A549 (cell line): ENCODE measurements around the gene CYB561D2. TPM values are rescaled to one million over a fixed set of nuclear protein-coding genes. Genes with fewer than 3 reads are reported as not detected.

Source experiments
- ATAC-seq, 2 experiments: fragments of 200-7000 bp in 1 of 2; fragments of >200 bp in 1 of 2; cut with Nextera tagmentation in 1 of 2; cut with Tn5 transposase in 1 of 2; 3 replicates each; pipeline versions ENCODE4 v1.8.0 to v1.9.1; 2018 to 2020; ENCODE audit warnings: mild to moderate bottlenecking in 1 of 2, moderate library complexity in 1 of 2
- CTCF ChIA-PET: fragments of 300-600 bp; sonication (Branson Sonifier 250); formaldehyde crosslinking; extraction: SDS; loops from one replicate; lab custom pipeline; 2021; ENCODE audit warnings: antibody characterized with exemption, inconsistent platforms; lab: Yijun Ruan, JAX
- POLR2A ChIA-PET: fragments of 350-600 bp; formaldehyde crosslinking; extraction: SDS; loops from one replicate; lab custom pipeline; 2021; ENCODE audit warnings: antibody characterized with exemption, inconsistent platforms; lab: Yijun Ruan, JAX
- DNase-seq, 2 experiments: peaks; one replicate each; pipeline versions ENCODE4 v3.0.0 to v3.0.0-alpha.2; 2011 to 2016; ENCODE audit warnings: low read depth in 1 of 2, low spot score in 1 of 2
- FAIRE-seq: peaks from 2 replicates; lab custom pipeline; 2011; peaks lifted over from hg19 to GRCh38; lab: Jason Lieb, UNC
- H3K27ac ChIP-seq, 2 experiments: fragments of >200 bp; sonication (Bioruptor Twin); formaldehyde crosslinking; 3 replicates each; pipeline ENCODE4 v1.5.1; 2016 to 2017
- H3K4me1 ChIP-seq: fragments of >200 bp; sonication (Bioruptor Twin); formaldehyde crosslinking; 3 replicates; pipeline ENCODE4 v1.6.1; 2016
- H3K4me2 ChIP-seq: fragments of >200 bp; sonication (Bioruptor Twin); formaldehyde crosslinking; 3 replicates; pipeline ENCODE4 v1.6.1; 2016
- H3K4me3 ChIP-seq: fragments of >200 bp; sonication (Bioruptor Twin); formaldehyde crosslinking; 3 replicates; pipeline ENCODE4 v1.5.1; 2016
- H3K9me3 ChIP-seq: fragments of >200 bp; sonication (Bioruptor Twin); formaldehyde crosslinking; 3 replicates; pipeline ENCODE4 v1.6.1; 2016
- BHLHE40 ChIP-seq: IDR thresholded peaks from 2 replicates; pipeline ENCODE4 v1.6.1; 2012; ENCODE audit warnings: low read depth, low read length, inconsistent platforms
- CEBPB ChIP-seq, 2 experiments: fragments of >200 bp in 1 of 2; sonication (Bioruptor Twin) in 1 of 2; formaldehyde crosslinking in 1 of 2; IDR thresholded peaks; 2 replicates each; pipeline ENCODE4 v1.6.1; 2012 to 2016
- CHD4 ChIP-seq: fragments of 200-600 bp; sonication (generic); IDR thresholded peaks from 2 replicates; pipeline ENCODE4 v1.6.1; 2016; ENCODE audit warnings: antibody characterized with exemption, mild to moderate bottlenecking, borderline replicate concordance
- EHMT2 ChIP-seq: fragments of 200-600 bp; sonication (generic); IDR thresholded peaks from 2 replicates; pipeline ENCODE4 v1.6.1; 2016; ENCODE audit warnings: antibody characterized with exemption, low read depth, mild to moderate bottlenecking, moderate library complexity
- ESRRA ChIP-seq: fragments of 150-350 bp; IDR thresholded peaks from 2 replicates; pipeline ENCODE4 v1.6.1; 2014; ENCODE audit warnings: mild to moderate bottlenecking, low read length, borderline replicate concordance
- FOXS1 ChIP-seq: fragments of 250-450 bp; sonication (Bioruptor Pico); IDR thresholded peaks from 2 replicates; pipeline ENCODE4 v1.5.0; 2020; ENCODE audit warnings: mild to moderate bottlenecking, moderate library complexity
- GATA3 ChIP-seq: IDR thresholded peaks from 2 replicates; pipeline ENCODE4 v1.6.1; 2012; ENCODE audit warnings: borderline replicate concordance
- HOXA7 ChIP-seq: fragments of 250-450 bp; sonication (Bioruptor Pico); IDR thresholded peaks from 2 replicates; pipeline ENCODE4 v1.5.0; 2020; ENCODE audit warnings: mild to moderate bottlenecking, moderate library complexity
- JUN ChIP-seq, 2 experiments: fragments of >200 bp; sonication (Bioruptor Twin); formaldehyde crosslinking; IDR thresholded peaks; 2 replicates in 1 of 2; 3 replicates in 1 of 2; pipeline ENCODE4 v1.6.1; 2016 to 2017
- KDM1A ChIP-seq: fragments of 200-600 bp; sonication (generic); IDR thresholded peaks from 2 replicates; pipeline ENCODE4 v1.6.1; 2016; ENCODE audit warnings: low read depth, mild to moderate bottlenecking
- MAZ ChIP-seq: fragments of 150-350 bp; IDR thresholded peaks from 2 replicates; pipeline ENCODE4 v1.6.1; 2014; ENCODE audit warnings: antibody characterized with exemption, low read depth, low read length, borderline replicate concordance
- NPAS2 ChIP-seq: fragments of 250-450 bp; sonication (Bioruptor Pico); IDR thresholded peaks from 2 replicates; pipeline ENCODE4 v1.8.0; 2022; ENCODE audit warnings: mild to moderate bottlenecking, moderate library complexity, borderline replicate concordance
- PHF8 ChIP-seq: fragments of 200-600 bp; sonication (generic); IDR thresholded peaks from 2 replicates; pipeline ENCODE4 v1.6.1; 2016; ENCODE audit warnings: low read depth, mild to moderate bottlenecking, antibody characterized with exemption, moderate library complexity, borderline replicate concordance
- POLR2A ChIP-seq: IDR thresholded peaks from 2 replicates; pipeline ENCODE4 v1.6.1; 2012; ENCODE audit warnings: mild to moderate bottlenecking, low read length
- RNF2 ChIP-seq: fragments of 200-600 bp; sonication (generic); IDR thresholded peaks from 2 replicates; pipeline ENCODE4 v1.6.1; 2016; ENCODE audit warnings: low read depth, mild to moderate bottlenecking, antibody characterized with exemption, moderate library complexity, borderline replicate concordance
- SMC3 ChIP-seq: fragments of >200 bp; sonication (Bioruptor Twin); formaldehyde crosslinking; IDR thresholded peaks from 3 replicates; pipeline ENCODE4 v1.6.1; 2018; ENCODE audit warnings: inconsistent platforms
- ZNF302 ChIP-seq: fragments of 250-450 bp; sonication (Bioruptor Pico); IDR thresholded peaks from 2 replicates; pipeline ENCODE4 v1.9.0; 2021; ENCODE audit warnings: inconsistent platforms, mild to moderate bottlenecking, moderate library complexity
- WGBS: methylation state at CpG from one replicate; pipeline ENCODE4 v1.1.6; 2017; ENCODE audit errors: missing lambda C conversion rate; 5-methylcytosine and 5-hydroxymethylcytosine counted together
- polyA plus RNA-seq, 4 experiments: library from polyadenylated mRNA; depleted of rRNA in 3 of 4; stranded (reverse); fragments of >200 nt; fragmentation: RNase III in 1 of 4; extraction: RNeasy Plus Mini Kit Qiagen cat#74134 plus additional on column Dnase treatment in 1 of 4; gene quantifications; 2 replicates in 3 of 4; 3 replicates in 1 of 4; pipeline ENCODE4 v1.2.3, GENCODE V29; 2011 to 2017
- TF ChIP-seq, protein P1 (sequence below): fragments of 250-450 bp; sonication (Bioruptor Pico); IDR thresholded peaks from 2 replicates; pipeline ENCODE4 v1.5.0; 2021; ENCODE audit warnings: mild to moderate bottlenecking, moderate library complexity, borderline replicate concordance
- TF ChIP-seq, protein P2 (sequence below): fragments of 250-450 bp; sonication (Bioruptor Pico); IDR thresholded peaks from 2 replicates; pipeline ENCODE4 v1.5.0; 2020; ENCODE audit warnings: low read depth, mild to moderate bottlenecking, moderate library complexity
- TF ChIP-seq, protein P3 (sequence below): IDR thresholded peaks from 2 replicates; pipeline ENCODE4 v1.6.1; 2012
- TF ChIP-seq, protein P4 (sequence below): IDR thresholded peaks from 2 replicates; pipeline ENCODE4 v1.6.1; 2012
- TF ChIP-seq, protein P5 (sequence below): IDR thresholded peaks from 2 replicates; pipeline ENCODE4 v1.6.1; 2012; ENCODE audit warnings: low read depth, borderline replicate concordance
- TF ChIP-seq, protein P6 (sequence below): fragments of >200 bp; sonication (Bioruptor Twin); formaldehyde crosslinking; IDR thresholded peaks from 3 replicates; pipeline ENCODE4 v1.5.1; 2016

CYB561D2 gene
- polyA plus RNA-seq, 2 of the 4 experiments (the other 2 are of a cell fraction), result 14.4 to 17.7 TPM

DNA sequence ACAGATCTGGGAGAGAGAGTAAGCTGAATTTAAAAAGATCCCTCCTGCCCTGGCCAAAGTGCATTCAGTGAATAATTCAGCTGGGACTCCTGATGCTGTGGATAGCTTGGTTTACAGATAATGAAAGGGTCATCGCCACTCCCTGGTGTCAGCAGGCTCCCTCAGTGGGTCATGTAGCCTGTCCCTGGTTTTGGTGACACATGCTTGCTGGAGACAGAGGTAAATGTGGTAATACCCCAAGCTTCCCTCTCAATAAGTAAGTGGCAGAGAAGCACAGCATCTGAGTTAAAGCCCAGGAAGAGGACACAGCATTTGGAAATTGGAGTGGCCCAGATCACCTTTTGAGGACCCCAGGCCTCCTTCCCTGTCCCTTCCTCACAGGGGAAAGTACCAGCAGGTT lies 6.8 kb downstream of the CYB561D2 start:
- peak overlapping the region; percentile 100; the same call in 1 of the 3 replicates for H3K4me3 ChIP-seq
- no peak for DNase-seq
- no peak for TF ChIP-seq NPAS2 (CRISPR knock-in tag)
- CTCF ChIA-PET, result interaction anchor here (0.9 to 2.6 kb wide), 4 partner anchors 10 to 258 kb away, joined by 3 to 16 read pairs (median 4); no protein-coding TSS in a partner anchor
- no peaks in the 10 kb centered on the region for H3K9me3 ChIP-seq
- WGBS, result 60% methylated on average over 1 of the region's 1 CpG
- FAIRE-seq, result no peak
- H3K4me1 ChIP-seq, result peaks cover 32% of the 10 kb centered on the region
- peak overlapping the region; percentile 95 for H3K4me2 ChIP-seq
- POLR2A ChIA-PET, result interaction anchor here (0.5 kb wide), 1 partner anchor 1185 kb away, joined by 3 read pairs; no protein-coding TSS in a partner anchor
- no peak overlapping the region for H3K27ac ChIP-seq
- ATAC-seq, result no peak

DNA sequence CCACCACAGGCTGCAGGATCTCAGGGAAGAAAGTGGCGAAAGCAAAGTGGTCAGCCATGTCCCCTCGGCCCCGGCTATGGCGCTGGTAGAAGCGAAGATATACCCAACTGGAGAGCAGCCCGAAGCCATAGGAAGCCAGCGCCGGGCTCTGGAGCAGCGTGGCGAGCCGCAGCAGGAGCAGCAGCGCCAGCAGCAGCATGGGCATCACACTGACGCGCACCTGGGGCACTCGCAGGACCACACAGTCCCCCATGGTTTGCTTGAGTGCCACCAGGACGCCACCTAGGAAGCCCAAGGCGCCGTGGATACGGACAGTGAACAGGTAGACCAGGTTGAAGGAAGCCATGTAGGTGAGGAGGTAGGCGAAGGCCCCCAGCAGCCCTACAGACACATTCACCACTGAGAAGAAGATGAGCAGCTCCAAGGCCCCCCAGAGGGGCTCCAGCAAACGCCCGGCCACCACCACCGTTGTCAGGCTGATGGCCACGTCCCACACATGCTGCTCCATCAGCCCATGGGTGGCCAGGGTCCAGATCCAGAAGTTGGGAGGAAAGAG lies 7.8 kb downstream of the CYB561D2 start:
- TF ChIP-seq EHMT2 (no peak), KDM1A (no peak), NPAS2 (CRISPR knock-in tag) (no peak), CEBPB (IDR thresholded peaks at IDR 0.05) (no peak), ESRRA (no peak), FOXS1 (no peak), MAZ (no peak), ZNF302 (CRISPR knock-in tag) (no peak), GATA3 (no peak)
- TF ChIP-seq, protein P1, sequence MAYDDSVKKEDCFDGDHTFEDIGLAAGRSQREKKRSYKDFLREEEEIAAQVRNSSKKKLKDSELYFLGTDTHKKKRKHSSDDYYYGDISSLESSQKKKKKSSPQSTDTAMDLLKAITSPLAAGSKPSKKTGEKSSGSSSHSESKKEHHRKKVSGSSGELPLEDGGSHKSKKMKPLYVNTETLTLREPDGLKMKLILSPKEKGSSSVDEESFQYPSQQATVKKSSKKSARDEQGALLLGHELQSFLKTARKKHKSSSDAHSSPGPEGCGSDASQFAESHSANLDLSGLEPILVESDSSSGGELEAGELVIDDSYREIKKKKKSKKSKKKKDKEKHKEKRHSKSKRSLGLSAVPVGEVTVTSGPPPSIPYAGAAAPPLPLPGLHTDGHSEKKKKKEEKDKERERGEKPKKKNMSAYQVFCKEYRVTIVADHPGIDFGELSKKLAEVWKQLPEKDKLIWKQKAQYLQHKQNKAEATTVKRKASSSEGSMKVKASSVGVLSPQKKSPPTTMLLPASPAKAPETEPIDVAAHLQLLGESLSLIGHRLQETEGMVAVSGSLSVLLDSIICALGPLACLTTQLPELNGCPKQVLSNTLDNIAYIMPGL (CRISPR knock-in tag), result no peak
- TF ChIP-seq, protein P2, sequence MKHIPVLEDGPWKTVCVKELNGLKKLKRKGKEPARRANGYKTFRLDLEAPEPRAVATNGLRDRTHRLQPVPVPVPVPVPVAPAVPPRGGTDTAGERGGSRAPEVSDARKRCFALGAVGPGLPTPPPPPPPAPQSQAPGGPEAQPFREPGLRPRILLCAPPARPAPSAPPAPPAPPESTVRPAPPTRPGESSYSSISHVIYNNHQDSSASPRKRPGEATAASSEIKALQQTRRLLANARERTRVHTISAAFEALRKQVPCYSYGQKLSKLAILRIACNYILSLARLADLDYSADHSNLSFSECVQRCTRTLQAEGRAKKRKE, result no peak
- TF ChIP-seq, protein P3, sequence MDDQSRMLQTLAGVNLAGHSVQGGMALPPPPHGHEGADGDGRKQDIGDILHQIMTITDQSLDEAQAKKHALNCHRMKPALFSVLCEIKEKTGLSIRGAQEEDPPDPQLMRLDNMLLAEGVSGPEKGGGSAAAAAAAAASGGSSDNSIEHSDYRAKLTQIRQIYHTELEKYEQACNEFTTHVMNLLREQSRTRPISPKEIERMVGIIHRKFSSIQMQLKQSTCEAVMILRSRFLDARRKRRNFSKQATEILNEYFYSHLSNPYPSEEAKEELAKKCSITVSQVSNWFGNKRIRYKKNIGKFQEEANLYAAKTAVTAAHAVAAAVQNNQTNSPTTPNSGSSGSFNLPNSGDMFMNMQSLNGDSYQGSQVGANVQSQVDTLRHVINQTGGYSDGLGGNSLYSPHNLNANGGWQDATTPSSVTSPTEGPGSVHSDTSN, result no peak
- H3K4me3 ChIP-seq, result peak overlapping the region; percentile 100
- FAIRE-seq (no peak), DNase-seq (no peak), ATAC-seq (no peak)
- H3K27ac ChIP-seq, result peak overlapping the region; percentile 94 to 100
- ChIA-PET CTCF (no interaction called here), POLR2A (no interaction called here)
- 63% methylated on average over 13 of the region's 24 CpGs for WGBS
- no peaks in the 10 kb centered on the region for H3K9me3 ChIP-seq
- peaks cover 25% of the 10 kb centered on the region for H3K4me1 ChIP-seq
- H3K4me2 ChIP-seq, result peak overlapping the region; percentile 95

DNA sequence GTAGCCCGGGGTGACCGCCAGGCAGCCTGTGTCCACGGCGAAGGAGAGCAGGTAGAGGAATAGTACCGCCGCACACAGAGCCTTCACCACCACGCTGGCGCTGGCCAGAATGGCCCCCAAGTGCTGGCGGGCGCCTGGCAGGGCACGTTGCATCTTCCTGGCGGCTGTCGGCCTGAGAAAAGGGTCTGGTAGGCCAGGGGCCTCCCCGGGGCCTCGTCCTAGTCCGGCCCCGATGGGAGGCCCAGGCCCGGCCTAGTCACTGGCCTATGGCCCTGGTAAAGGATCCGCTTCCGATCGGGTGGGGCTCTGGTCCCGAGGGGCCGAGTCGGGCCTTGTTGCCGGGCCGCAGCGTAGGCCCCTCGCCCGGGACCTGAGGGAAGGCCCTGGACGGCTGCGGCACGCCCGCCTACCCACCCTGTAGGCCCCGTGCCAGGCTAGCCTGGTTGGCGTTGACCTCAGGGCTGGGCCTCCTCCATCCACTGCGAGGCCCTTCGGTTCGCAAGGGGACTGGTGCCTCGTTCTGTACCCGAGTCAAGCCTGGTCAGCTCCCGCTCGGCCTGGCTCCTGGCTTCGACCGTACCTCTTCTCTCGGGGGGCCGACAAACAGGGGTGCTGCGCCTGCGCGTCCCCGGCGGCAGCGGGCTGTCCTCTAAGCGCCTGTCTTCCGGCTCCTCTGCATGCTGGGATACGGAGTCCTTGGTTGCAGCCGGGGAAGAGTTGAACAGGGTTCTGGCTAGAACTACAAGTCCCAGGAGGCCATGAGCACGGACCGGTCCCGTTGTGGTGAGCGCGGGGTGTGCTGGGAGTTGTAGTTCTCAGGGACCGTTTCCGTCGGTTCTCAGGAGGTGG lies 8.5 kb downstream of the CYB561D2 start, which contains the start of gene TMEM115:
Gene TMEM115 (minus strand): TSS at position 611 of the 849 bp plus-strand sequence. CDS start 458 bp downstream, at position 153.
- FAIRE-seq, result peak; percentile 82
- peak; percentile 99 to 100 for ATAC-seq
- Histone ChIP-seq H3K9me3 (no peaks in the 10 kb centered on the region), H3K4me2 (peak within 1 kb of the TSS; percentile 95), H3K4me3 (peak within 1 kb of the TSS; percentile 100), H3K27ac (peak within 1 kb of the TSS; percentile 94 to 100), H3K4me1 (peaks cover 25% of the 10 kb centered on the region)
- POLR2A ChIA-PET, result interaction anchor here (0.8 to 1.6 kb wide), 2 partner anchors 8 to 9 kb away, joined by 5 read pairs; partner anchors contain the start of genes CYB561D2 and NPRL2
- CTCF ChIA-PET, result interaction anchor here (1.6 kb wide), 1 partner anchor 10 kb away, joined by 4 read pairs; no protein-coding TSS in a partner anchor
- peak; percentile 92 to 96 for DNase-seq
- WGBS, result 9% methylated on average over 13 of the region's 64 CpGs
- TF ChIP-seq HOXA7 (CRISPR knock-in tag) (no peak), JUN (IDR thresholded peaks at IDR 0.05) (peak; percentile 49 to 60; a peak in 3 of 5 replicates), SMC3 (no peak), RNF2 (no peak), MAZ (no peak), EHMT2 (no peak), POLR2A (peak; percentile 50; the same call in 1 of the 2 replicates), PHF8 (peak; percentile 78), BHLHE40 (no peak), CHD4 (no peak)
- TF ChIP-seq, protein P4, sequence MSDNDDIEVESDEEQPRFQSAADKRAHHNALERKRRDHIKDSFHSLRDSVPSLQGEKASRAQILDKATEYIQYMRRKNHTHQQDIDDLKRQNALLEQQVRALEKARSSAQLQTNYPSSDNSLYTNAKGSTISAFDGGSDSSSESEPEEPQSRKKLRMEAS, result peak; percentile 61
- TF ChIP-seq, protein P5, sequence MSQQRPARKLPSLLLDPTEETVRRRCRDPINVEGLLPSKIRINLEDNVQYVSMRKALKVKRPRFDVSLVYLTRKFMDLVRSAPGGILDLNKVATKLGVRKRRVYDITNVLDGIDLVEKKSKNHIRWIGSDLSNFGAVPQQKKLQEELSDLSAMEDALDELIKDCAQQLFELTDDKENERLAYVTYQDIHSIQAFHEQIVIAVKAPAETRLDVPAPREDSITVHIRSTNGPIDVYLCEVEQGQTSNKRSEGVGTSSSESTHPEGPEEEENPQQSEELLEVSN, result peak; percentile 50; the same call in 1 of the 2 replicates
- TF ChIP-seq, protein P6, sequence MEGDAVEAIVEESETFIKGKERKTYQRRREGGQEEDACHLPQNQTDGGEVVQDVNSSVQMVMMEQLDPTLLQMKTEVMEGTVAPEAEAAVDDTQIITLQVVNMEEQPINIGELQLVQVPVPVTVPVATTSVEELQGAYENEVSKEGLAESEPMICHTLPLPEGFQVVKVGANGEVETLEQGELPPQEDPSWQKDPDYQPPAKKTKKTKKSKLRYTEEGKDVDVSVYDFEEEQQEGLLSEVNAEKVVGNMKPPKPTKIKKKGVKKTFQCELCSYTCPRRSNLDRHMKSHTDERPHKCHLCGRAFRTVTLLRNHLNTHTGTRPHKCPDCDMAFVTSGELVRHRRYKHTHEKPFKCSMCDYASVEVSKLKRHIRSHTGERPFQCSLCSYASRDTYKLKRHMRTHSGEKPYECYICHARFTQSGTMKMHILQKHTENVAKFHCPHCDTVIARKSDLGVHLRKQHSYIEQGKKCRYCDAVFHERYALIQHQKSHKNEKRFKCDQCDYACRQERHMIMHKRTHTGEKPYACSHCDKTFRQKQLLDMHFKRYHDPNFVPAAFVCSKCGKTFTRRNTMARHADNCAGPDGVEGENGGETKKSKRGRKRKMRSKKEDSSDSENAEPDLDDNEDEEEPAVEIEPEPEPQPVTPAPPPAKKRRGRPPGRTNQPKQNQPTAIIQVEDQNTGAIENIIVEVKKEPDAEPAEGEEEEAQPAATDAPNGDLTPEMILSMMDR, result no peak
